Germinal center (tissue), 1 donor: ENCODE data around the gene IAH1.

Experiments used
- DNase-seq: peaks from one replicate; pipeline ENCODE4 v3.0.0; 2012; ENCODE audit warnings: mixed read lengths, low spot score

IAH1 gene

DNA sequence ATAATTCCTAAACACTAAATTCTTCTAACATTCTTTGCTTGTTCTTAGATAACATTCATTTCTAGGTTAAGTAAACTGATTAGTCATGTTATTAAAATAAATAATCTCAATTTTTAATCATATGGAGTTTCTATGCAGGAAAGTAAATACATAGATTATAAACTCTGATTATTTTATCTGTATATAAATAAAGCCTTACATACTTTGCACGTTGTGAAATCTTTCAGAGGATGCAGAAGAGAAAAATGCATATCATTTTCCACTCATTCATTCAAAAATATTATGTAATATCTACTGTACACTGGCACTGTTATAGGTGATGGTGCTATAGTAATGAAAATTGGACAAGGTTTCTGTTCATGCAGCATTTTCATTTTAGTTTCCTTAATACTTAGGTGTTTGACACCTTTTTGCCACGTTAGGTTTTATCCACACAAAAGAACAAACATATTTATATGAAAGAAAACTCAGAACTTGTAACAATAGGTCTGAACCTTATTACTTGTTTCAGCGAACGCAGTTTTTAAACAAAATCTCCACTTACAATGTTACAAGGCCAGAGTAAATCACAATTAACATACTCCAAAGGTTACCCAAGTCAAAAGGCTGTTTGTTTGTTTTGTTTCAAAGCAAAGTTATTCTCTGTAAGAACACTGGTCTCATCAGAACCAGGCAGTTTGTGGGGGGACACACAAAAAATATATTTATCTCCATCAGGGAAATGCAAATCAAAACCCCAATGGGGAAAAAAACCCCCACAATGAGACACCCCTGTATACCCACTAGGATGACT, 53.8 kb downstream of the IAH1 start:
- no peak for DNase-seq

DNA sequence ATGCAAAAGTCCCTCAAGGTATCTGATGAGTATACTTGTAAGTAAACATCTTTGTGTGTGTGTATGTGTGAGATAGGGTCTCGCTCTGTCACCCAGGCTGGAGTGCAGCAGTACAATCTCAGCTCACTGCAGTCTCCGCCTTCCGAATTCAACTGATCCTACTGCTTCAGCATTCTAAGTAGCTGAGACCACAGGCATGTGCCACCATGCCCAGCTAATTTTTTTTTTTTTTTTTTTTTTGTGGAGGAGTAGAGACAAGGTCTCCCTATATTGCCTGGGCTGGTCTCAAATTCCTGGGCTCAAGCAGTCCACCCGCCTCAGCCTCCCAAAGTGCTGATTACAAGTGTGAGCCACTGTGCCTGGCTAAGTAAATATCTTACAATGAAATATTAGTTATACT, 58.1 kb downstream of the IAH1 start:
- DNase-seq: no peak

DNA sequence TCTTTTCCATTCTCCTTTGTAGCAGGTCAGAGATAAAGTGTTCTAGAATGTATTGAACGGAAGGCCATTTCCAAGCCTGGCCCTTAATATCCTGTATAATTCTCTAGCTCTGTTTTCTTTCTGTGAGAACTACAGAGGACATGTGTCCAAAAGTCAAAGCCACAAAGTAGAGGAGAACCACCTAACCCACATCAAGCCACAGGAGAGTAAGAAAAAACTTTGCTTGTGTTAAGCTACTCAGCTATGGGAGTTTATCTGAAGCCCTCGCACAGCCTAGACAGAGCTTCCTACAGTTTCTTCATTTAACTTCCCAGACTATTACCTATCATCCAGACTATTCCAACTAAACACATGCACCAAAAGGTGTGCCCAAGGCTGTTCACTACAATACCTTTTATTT, 59.3 kb downstream of the IAH1 start:
- no peak for DNase-seq

DNA sequence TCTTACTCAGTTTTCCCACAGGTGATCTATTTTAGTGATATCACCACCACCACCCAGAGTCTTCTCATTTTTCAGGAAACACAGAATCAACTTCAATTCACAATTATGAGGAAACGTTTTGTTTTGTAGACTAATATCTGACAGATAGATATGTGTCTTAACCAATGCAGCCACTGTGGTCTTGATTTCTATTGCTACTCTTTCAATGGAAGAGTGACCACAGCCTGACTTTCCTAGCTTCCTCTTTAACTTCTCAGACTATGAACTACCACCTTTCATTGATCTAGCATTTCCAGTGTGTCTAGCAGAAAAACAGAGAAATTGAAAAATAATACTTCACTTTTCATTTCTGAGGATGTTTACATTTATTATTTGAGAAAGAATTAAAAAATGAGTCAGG, 60.8 kb downstream of the IAH1 start:
- no peak for DNase-seq

DNA sequence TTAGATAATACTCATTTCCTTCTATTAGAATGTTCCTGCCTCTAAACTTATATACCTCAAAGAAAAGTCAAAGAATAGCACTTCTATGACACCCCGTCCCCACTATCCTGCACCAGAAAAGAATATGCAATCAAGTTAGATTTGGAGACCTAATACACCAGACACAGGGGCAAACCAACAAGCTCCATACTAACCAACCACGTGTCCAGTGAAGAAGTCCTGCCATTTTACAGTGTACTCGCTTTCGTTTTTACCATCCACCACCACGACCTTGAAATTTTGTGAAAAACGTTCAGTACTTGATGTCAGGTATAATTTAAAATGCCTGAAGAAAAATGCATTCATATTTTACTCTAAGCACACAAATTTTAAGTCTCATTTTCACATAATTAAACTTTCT, 62.2 kb downstream of the IAH1 start:
- no peak for DNase-seq

DNA sequence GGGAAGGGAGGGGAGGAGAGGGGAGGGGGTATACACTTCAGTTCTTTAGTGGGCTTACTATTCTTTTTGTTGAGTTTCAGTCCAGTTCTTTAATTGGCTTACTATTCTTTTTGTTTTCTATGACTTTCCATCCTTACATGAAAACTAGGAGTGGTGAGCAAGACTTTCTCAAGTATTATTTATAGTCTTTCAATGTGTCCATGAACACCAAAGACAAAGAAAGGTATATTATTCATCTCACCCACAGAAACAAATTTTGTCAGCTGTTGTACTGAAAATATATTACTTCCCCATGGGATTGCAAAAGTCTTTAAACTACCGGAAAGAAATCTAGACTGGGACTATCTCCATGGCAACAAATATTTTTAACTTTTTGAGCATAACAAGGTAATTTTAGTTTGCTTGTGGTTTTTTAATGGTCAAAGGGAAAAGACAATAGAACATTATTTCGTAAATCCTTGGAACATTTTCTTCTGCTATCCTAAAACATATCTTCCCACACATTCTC, 63.7 kb downstream of the IAH1 start:
- peak; percentile 30 for DNase-seq
